IMR-90 (cell line): ENCODE results near the gene GABBR2. TPM values are rescaled to one million over a fixed set of nuclear protein-coding genes. Genes with fewer than 3 reads are reported as not detected.

Experiments used
- ATAC-seq: fragments of 200-7000 bp; cut with Tn5 transposase; 2 replicates; pipeline ENCODE4 v1.9.1; 2020; ENCODE audit warnings: low read depth, mild to moderate bottlenecking, moderate library complexity
- BruUV-seq: library from RNA; stranded (reverse); fragments of 400-500 nt; replicated peaks from 2 replicates; lab custom pipeline; 2021; lab: Mats Ljungman, UMichigan
- CTCF ChIA-PET: fragments of 300-600 bp; formaldehyde crosslinking; extraction: SDS; loops from one replicate; lab custom pipeline; 2021; ENCODE audit warnings: antibody characterized with exemption; lab: Yijun Ruan, JAX
- POLR2A ChIA-PET: fragments of 300-600 bp; sonication (Branson Sonifier 250); formaldehyde crosslinking; loops from one replicate; lab custom pipeline; 2022; ENCODE audit warnings: antibody characterized with exemption; ENCODE audit not compliant: unreplicated experiment; lab: Charles Lee
- DNase-seq: peaks from one replicate; pipeline ENCODE4 v3.0.0; 2013
- H2AFZ ChIP-seq: replicated peaks from 2 replicates; pipeline ENCODE3; 2013; ENCODE audit warnings: low read length, mild to moderate bottlenecking; ENCODE audit not compliant: poor library complexity
- H2AK5ac ChIP-seq: 2 replicates; pipeline ENCODE4 v1.6.1; 2013; ENCODE audit warnings: low read depth, low read length, inconsistent platforms
- H2AK9ac ChIP-seq: replicated peaks from 2 replicates; pipeline ENCODE3; 2013; ENCODE audit warnings: mild to moderate bottlenecking, low read depth, low read length, moderate library complexity; ENCODE audit not compliant: poor library complexity
- H2BK120ac ChIP-seq: 2 replicates; pipeline ENCODE4 v1.6.1; 2013; ENCODE audit warnings: low read depth, low read length, inconsistent platforms
- H2BK15ac ChIP-seq: 3 replicates; pipeline ENCODE4 v1.6.1; 2013; ENCODE audit warnings: low read depth, low read length, inconsistent platforms
- H2BK20ac ChIP-seq: 2 replicates; pipeline ENCODE4 v1.6.1; 2013; ENCODE audit warnings: low read depth, mild to moderate bottlenecking, inconsistent platforms, low read length, moderate library complexity
- H2BK5ac ChIP-seq: 2 replicates; pipeline ENCODE4 v1.6.1; 2013; ENCODE audit warnings: mild to moderate bottlenecking, low read depth, low read length, inconsistent platforms; ENCODE audit not compliant: poor library complexity, severe bottlenecking
- H3K14ac ChIP-seq: replicated peaks from 2 replicates; pipeline ENCODE4 v1.6.1; 2013; ENCODE audit warnings: low read depth, low read length, inconsistent platforms
- H3K18ac ChIP-seq: 2 replicates; pipeline ENCODE4 v1.6.1; 2013; ENCODE audit warnings: low read depth, low read length, control low read depth
- H3K23ac ChIP-seq: 2 replicates; pipeline ENCODE4 v1.6.1; 2013; ENCODE audit warnings: low read depth, low read length, inconsistent platforms
- H3K27ac ChIP-seq: 2 replicates; pipeline ENCODE4 v1.5.1; 2013; ENCODE audit warnings: mild to moderate bottlenecking, control low read depth, low read length; ENCODE audit not compliant: insufficient read depth
- H3K27me3 ChIP-seq: 2 replicates; pipeline ENCODE4 v1.6.1; 2013; ENCODE audit warnings: low read length; ENCODE audit not compliant: control insufficient read depth, insufficient read depth
- H3K36me3 ChIP-seq: 2 replicates; pipeline ENCODE4 v1.6.1; 2013; ENCODE audit warnings: low read length, mixed read lengths; ENCODE audit not compliant: control insufficient read depth, insufficient read depth
- H3K4ac ChIP-seq: 2 replicates; pipeline ENCODE4 v1.6.1; 2013; ENCODE audit warnings: low read depth, low read length, inconsistent platforms
- H3K4me1 ChIP-seq: 2 replicates; pipeline ENCODE4 v1.6.1; 2013; ENCODE audit warnings: low read length, mixed read lengths; ENCODE audit not compliant: control insufficient read depth, insufficient read depth
- H3K4me2 ChIP-seq: 2 replicates; pipeline ENCODE4 v1.6.1; 2013; ENCODE audit warnings: low read depth, mild to moderate bottlenecking, control low read depth, low read length, moderate library complexity
- H3K4me3 ChIP-seq: 2 replicates; pipeline ENCODE4 v1.5.1; 2013; ENCODE audit warnings: low read depth, mild to moderate bottlenecking, control low read depth, low read length, moderate library complexity; ENCODE audit not compliant: insufficient read depth
- H3K56ac ChIP-seq: 2 replicates; pipeline ENCODE4 v1.6.1; 2013; ENCODE audit warnings: low read length, inconsistent platforms; ENCODE audit not compliant: insufficient read depth; ENCODE audit errors: extremely low read depth
- H3K79me1 ChIP-seq, 2 experiments: 2 replicates each; pipeline ENCODE4 v1.6.1; 2013; ENCODE audit warnings: low read length in 2 of 2, inconsistent platforms in 1 of 2, low read depth in 1 of 2
- H3K9ac ChIP-seq: 2 replicates; pipeline ENCODE4 v1.6.1; 2013; ENCODE audit warnings: low read depth, low read length, control low read depth
- H3K9me1 ChIP-seq: 2 replicates; pipeline ENCODE4 v1.6.1; 2013; ENCODE audit warnings: low read length, inconsistent platforms; ENCODE audit not compliant: insufficient read depth
- H3K9me3 ChIP-seq: 2 replicates; pipeline ENCODE4 v1.6.1; 2013; ENCODE audit warnings: low read length; ENCODE audit not compliant: control insufficient read depth, insufficient read depth
- H4K20me1 ChIP-seq: 2 replicates; pipeline ENCODE4 v1.6.1; 2013; ENCODE audit warnings: low read length, inconsistent platforms; ENCODE audit not compliant: insufficient read depth
- H4K5ac ChIP-seq: 2 replicates; pipeline ENCODE4 v1.6.1; 2013; ENCODE audit warnings: mild to moderate bottlenecking, low read depth, low read length, control low read depth
- H4K8ac ChIP-seq, 2 experiments: 2 replicates each; pipeline ENCODE4 v1.6.1; 2013; ENCODE audit warnings: low read depth in 2 of 2, low read length in 2 of 2, control low read depth in 1 of 2, inconsistent platforms in 1 of 2
- H4K91ac ChIP-seq: 2 replicates; pipeline ENCODE4 v1.6.1; 2013; ENCODE audit warnings: low read depth, low read length, inconsistent platforms; ENCODE audit not compliant: insufficient read depth
- POLR2A ChIP-seq: IDR thresholded peaks from 2 replicates; pipeline ENCODE4 v1.6.1; 2012; ENCODE audit warnings: mild to moderate bottlenecking, low read depth, low read length
- RAD21 ChIP-seq: IDR thresholded peaks from 2 replicates; pipeline ENCODE4 v1.6.1; 2012; ENCODE audit warnings: low read length, improper control_type of control experiment
- WGBS, 2 experiments: methylation state at CpG; one replicate each; pipeline versions ENCODE4 v1.1.5 to v1.1.7; 2013; ENCODE audit warnings: missing lambda C conversion rate in 2 of 2; ENCODE audit not compliant: insufficient read length in 1 of 2; ENCODE audit errors: extremely low coverage in 2 of 2; 5-methylcytosine and 5-hydroxymethylcytosine counted together
- dilution Hi-C: fragments of 300-500 bp; cut with HindIII; formaldehyde crosslinking; loops from one replicate; pipeline ENCODE4 v1.14.3; 2018; ENCODE audit warnings: low sequenced_read_pairs; ENCODE audit not compliant: unreplicated experiment
- in situ Hi-C: fragments of 300-500 bp; cut with MboI; formaldehyde crosslinking; loops from 3 replicates; pipeline ENCODE4 v1.14.3; 2019; ENCODE audit warnings: low sequenced_read_pairs, inconsistent platforms, mixed read lengths
- intact Hi-C: fragments of 100-400 bp; cut with micrococcal nuclease; formaldehyde crosslinking; loops from 2 replicates; pipeline ENCODE4 v1.10.0; 2022
- polyA plus RNA-seq, 3 experiments: library from polyadenylated mRNA; depleted of rRNA; stranded (reverse); fragments of >200 nt; gene quantifications; 2 replicates each; pipeline ENCODE4 v1.2.3, GENCODE V29; 2012; ENCODE audit warnings: low replicate concordance in 1 of 3
- total RNA-seq: library from RNA; depleted of rRNA; stranded (reverse); fragments of >200 nt; gene quantifications from 2 replicates; pipeline ENCODE4 v1.2.3, GENCODE V29; 2012
- TF ChIP-seq, protein P1 (sequence below): conservative IDR thresholded peaks from 2 replicates; pipeline ENCODE4 v1.5.1; 2012; ENCODE audit warnings: mild to moderate bottlenecking, low read depth, low read length, improper control_type of control experiment

The GABBR2 gene
- total and polyA plus RNA-seq, 2 of the 4 experiments (the other 2 are of a cell fraction) = 14.2 to 20.3 TPM

DNA sequence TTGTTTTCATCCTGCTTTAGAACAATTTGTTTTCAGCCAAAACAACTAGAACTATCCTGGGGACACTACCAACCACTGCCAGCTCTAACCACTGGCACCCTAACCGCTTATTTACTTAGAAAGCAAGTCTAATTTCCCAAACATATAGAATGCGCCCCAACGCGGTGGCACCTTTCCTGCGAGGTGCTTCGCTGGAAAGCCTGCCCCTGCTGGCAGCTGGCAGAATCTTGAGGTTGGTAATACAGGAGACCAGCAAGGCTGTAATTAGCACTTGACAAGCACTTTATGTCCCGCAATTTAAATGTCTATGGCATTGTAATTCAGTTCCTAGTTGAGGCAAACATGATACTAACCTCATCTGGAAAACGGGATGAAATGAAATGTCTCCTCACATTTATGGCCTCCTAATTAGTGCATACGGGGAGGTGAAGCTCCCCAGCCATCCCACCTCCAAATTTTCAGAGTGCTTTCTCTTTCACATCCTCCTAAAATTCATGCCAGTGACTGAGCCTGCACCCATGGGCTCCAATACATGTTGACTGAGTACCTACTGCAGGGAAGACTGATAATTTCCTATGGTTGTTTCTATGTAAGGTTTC lies 30.4 kb downstream of the GABBR2 start:
- intact Hi-C loops = no loop called here
- Histone ChIP-seq H4K20me1 (0 out of 2 replicates have a peak, but pooled peaks cover 6% of the 10 kb centered on the region), H4K91ac (no peak overlapping the region), H2BK5ac (no peak overlapping the region), H3K9me3 (peaks cover 7% of the 10 kb centered on the region), H3K27ac (no peak overlapping the region), H2AK5ac (no peak overlapping the region), H3K4me3 (no peak overlapping the region), H3K9me1 (0 out of 2 replicates have a peak, but pooled peaks cover 4% of the 10 kb centered on the region), H2BK120ac (no peak overlapping the region), H2AFZ (no peak overlapping the region), H3K4me1 (0 out of 2 replicates have a peak, but pooled peaks cover 1% of the 10 kb centered on the region), H3K56ac (no peak overlapping the region), H3K4me2 (no peak overlapping the region), H3K9ac (no peak overlapping the region), H2BK15ac (no peak overlapping the region), H2BK20ac (no peak overlapping the region), H3K14ac (no peak overlapping the region), H3K79me1 (peaks cover 12 to 43% of the 10 kb centered on the region in 2 experiments; a peak in 3 of 4 replicates), H3K36me3 (no peaks in the 10 kb centered on the region), H3K27me3 (no peaks in the 10 kb centered on the region; the same call in none of the 2 replicates), H3K18ac (no peak overlapping the region), H3K4ac (no peak overlapping the region), H2AK9ac (no peak overlapping the region), H4K8ac (no peak overlapping the region), H3K23ac (no peak overlapping the region), H4K5ac (no peak overlapping the region)
- no peak for ATAC-seq
- CTCF ChIA-PET = no interaction called here
- TF ChIP-seq, protein P1, sequence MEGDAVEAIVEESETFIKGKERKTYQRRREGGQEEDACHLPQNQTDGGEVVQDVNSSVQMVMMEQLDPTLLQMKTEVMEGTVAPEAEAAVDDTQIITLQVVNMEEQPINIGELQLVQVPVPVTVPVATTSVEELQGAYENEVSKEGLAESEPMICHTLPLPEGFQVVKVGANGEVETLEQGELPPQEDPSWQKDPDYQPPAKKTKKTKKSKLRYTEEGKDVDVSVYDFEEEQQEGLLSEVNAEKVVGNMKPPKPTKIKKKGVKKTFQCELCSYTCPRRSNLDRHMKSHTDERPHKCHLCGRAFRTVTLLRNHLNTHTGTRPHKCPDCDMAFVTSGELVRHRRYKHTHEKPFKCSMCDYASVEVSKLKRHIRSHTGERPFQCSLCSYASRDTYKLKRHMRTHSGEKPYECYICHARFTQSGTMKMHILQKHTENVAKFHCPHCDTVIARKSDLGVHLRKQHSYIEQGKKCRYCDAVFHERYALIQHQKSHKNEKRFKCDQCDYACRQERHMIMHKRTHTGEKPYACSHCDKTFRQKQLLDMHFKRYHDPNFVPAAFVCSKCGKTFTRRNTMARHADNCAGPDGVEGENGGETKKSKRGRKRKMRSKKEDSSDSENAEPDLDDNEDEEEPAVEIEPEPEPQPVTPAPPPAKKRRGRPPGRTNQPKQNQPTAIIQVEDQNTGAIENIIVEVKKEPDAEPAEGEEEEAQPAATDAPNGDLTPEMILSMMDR = peak; percentile 33; the same call in 1 of the 2 replicates
- peak; percentile 6; the same call in 1 of the 2 replicates for TF ChIP-seq RAD21
- no peak for TF ChIP-seq POLR2A
- dilution Hi-C loops = no loop called here
- no CpG with 5 or more reads among the region's 9 CpGs for WGBS, 2 experiments
- POLR2A ChIA-PET = no interaction called here
- in situ Hi-C loops = no loop called here
- no TSS peak for BruUV-seq
- DNase-seq = no peak
